Thyroid gland (tissue), 4 donors: ENCODE results near the gene CHD8.

Experiments
- POLR2A ChIP-seq, 2 donors: fragments of 450-650 bp; IDR thresholded peaks; one replicate each; pipeline ENCODE4 v1.6.1; 2017; ENCODE audit warnings: antibody characterized with exemption in 2 of 2, mild to moderate bottlenecking in 2 of 2, moderate library complexity in 1 of 2
- TF ChIP-seq, protein P1 (sequence below), 6 experiments: fragments of 200-600 bp in 3 of 6; fragments of 450-650 bp in 3 of 6; sonication (generic) in 3 of 6; IDR thresholded peaks; one replicate each; pipeline ENCODE4 v1.5.1; 2016 to 2019; ENCODE audit warnings: antibody characterized with exemption in 6 of 6, mild to moderate bottlenecking in 2 of 6, inconsistent platforms in 1 of 6, moderate library complexity in 1 of 6

DNA sequence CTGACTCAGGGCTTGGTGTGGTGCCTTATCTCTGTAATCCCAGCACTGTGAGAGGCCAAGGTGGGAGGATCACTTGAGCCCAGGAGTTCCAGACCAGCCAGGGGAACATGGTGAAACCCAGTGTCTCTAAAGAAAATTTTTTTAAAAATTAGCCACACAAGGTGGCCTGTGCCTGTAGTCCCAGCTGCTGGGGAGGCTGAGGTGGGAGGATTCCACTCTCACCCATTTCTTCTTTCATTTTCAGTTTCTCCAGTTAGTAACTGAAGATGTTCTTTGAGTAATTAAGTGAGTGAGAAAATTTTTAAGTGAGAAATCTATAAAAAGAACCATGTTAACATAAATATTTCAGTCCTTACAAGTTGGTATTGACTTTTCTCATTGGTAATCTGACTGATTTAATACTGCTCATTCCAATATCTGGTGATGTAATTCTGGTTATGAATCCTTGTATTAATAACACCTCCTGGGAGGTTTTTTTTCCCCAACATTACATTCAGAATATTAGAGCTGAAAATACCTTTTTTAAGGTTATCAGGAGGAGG lies 49.2 kb upstream of the CHD8 start:
- TF ChIP-seq, protein P1, sequence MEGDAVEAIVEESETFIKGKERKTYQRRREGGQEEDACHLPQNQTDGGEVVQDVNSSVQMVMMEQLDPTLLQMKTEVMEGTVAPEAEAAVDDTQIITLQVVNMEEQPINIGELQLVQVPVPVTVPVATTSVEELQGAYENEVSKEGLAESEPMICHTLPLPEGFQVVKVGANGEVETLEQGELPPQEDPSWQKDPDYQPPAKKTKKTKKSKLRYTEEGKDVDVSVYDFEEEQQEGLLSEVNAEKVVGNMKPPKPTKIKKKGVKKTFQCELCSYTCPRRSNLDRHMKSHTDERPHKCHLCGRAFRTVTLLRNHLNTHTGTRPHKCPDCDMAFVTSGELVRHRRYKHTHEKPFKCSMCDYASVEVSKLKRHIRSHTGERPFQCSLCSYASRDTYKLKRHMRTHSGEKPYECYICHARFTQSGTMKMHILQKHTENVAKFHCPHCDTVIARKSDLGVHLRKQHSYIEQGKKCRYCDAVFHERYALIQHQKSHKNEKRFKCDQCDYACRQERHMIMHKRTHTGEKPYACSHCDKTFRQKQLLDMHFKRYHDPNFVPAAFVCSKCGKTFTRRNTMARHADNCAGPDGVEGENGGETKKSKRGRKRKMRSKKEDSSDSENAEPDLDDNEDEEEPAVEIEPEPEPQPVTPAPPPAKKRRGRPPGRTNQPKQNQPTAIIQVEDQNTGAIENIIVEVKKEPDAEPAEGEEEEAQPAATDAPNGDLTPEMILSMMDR (IDR thresholded peaks at IDR 0.05), result no peak
- no peak for TF ChIP-seq POLR2A (IDR thresholded peaks at IDR 0.05)
